Activated CD8-positive, alpha-beta memory T cell treated with anti-CD3 and anti-CD28 coated beads for 48 hours (primary cell): ENCODE measurements around the gene SH3PXD2A.
"Not testable (repeated sequence)": the region's sequence is repeated elsewhere in the genome, so short reads cannot be mapped to it uniquely, and the experiment has no call there.

Source experiments
- DNase-seq, 3 experiments: peaks; one replicate each; pipeline ENCODE4 v3.0.0-alpha.2; 2020; ENCODE audit warnings: low read depth in 2 of 3, low spot score in 2 of 3

SH3PXD2A gene

GRCh38 chr10:103649654-103650423 is 205.5 kb downstream of the SH3PXD2A start:
- DNase-seq: no peak

- no peak for DNase-seq
Observed at GRCh38 chr10:103648636-103649532, 206.5 kb downstream of the SH3PXD2A start.

- no peak for DNase-seq
Observed at GRCh38 chr10:103648251-103648635, 207.1 kb downstream of the SH3PXD2A start.

- no peak for DNase-seq
Observed at GRCh38 chr10:103646304-103646703, 209.1 kb downstream of the SH3PXD2A start.

GRCh38 chr10:103645141-103646054 is 210.0 kb downstream of the SH3PXD2A start:
- DNase-seq: no peak

- no peak for DNase-seq
Observed at GRCh38 chr10:103643381-103643780, 212.0 kb downstream of the SH3PXD2A start.

- no peak for DNase-seq
Observed at GRCh38 chr10:103641326-103641725, 214.1 kb downstream of the SH3PXD2A start.

GRCh38 chr10:103640436-103641181 is 214.8 kb downstream of the SH3PXD2A start:
- no peak for DNase-seq

GRCh38 chr10:103638948-103639347 is 216.4 kb downstream of the SH3PXD2A start:
- no peak for DNase-seq

GRCh38 chr10:103637927-103638557 is 217.3 kb downstream of the SH3PXD2A start:
- DNase-seq: no peak

GRCh38 chr10:103637011-103637410 is 218.4 kb downstream of the SH3PXD2A start:
- DNase-seq: no peak

GRCh38 chr10:103636492-103636891 is 218.9 kb downstream of the SH3PXD2A start:
- no peak for DNase-seq

- no peak for DNase-seq
Observed at GRCh38 chr10:103635580-103635979, 219.8 kb downstream of the SH3PXD2A start.

GRCh38 chr10:103633846-103634245 is 221.5 kb downstream of the SH3PXD2A start:
- DNase-seq: no peak

- not testable (repeated sequence) for DNase-seq
Observed at GRCh38 chr10:103632871-103633270, 222.5 kb downstream of the SH3PXD2A start.

GRCh38 chr10:103632247-103632642 is 223.1 kb downstream of the SH3PXD2A start:
- no peak for DNase-seq

- DNase-seq: no peak
Observed at GRCh38 chr10:103630156-103630555, 225.2 kb downstream of the SH3PXD2A start.

GRCh38 chr10:103629581-103629980 is 225.8 kb downstream of the SH3PXD2A start:
- no peak for DNase-seq

GRCh38 chr10:103627893-103628292 is 227.5 kb downstream of the SH3PXD2A start:
- no peak for DNase-seq
